SK-N-SH treated with all-trans-retinoic acid at 6 μM for 48 hours (cell line): ENCODE results near the gene DPP10.

ENCODE experiments used
- ATAC-seq: fragments of 200-7000 bp; cut with Tn5 transposase; 3 replicates; pipeline ENCODE4 v1.9.1; 2020; ENCODE audit warnings: mild to moderate bottlenecking, moderate library complexity
- ARNTL ChIP-seq: fragments of 450-650 bp; formaldehyde crosslinking; IDR thresholded peaks from 2 replicates; pipeline ENCODE4 v1.5.0; 2020; ENCODE audit warnings: low read depth, mild to moderate bottlenecking, moderate library complexity, borderline replicate concordance
- BACH2 ChIP-seq: fragments of 250-450 bp; sonication (Bioruptor Pico); IDR thresholded peaks from 2 replicates; pipeline ENCODE4 v1.9.0; 2021; ENCODE audit warnings: mild to moderate bottlenecking, borderline replicate concordance
- CSDC2 ChIP-seq: fragments of 250-450 bp; sonication (Bioruptor Pico); IDR thresholded peaks from 2 replicates; pipeline ENCODE4 v1.5.0; 2020; ENCODE audit warnings: mild to moderate bottlenecking, moderate library complexity
- ESRRG ChIP-seq: fragments of 250-450 bp; sonication (Bioruptor Pico); IDR thresholded peaks from 2 replicates; pipeline ENCODE4 v1.6.1; 2021; ENCODE audit warnings: mild to moderate bottlenecking
- GLIS3 ChIP-seq: fragments of 250-450 bp; sonication (Bioruptor Pico); IDR thresholded peaks from 2 replicates; pipeline ENCODE4 v1.5.0; 2020; ENCODE audit warnings: mild to moderate bottlenecking, moderate library complexity
- ISL1 ChIP-seq: fragments of 250-450 bp; sonication (Bioruptor Pico); IDR thresholded peaks from 2 replicates; pipeline ENCODE4 v2.1.2; 2022; ENCODE audit warnings: mild to moderate bottlenecking, moderate library complexity
- OSR1 ChIP-seq: fragments of 250-450 bp; sonication (Bioruptor Pico); IDR thresholded peaks from 2 replicates; pipeline ENCODE4 v1.8.0; 2022; ENCODE audit warnings: moderate library complexity, mild to moderate bottlenecking, inconsistent platforms
- PATZ1 ChIP-seq: fragments of 250-450 bp; sonication (Bioruptor Pico); IDR thresholded peaks from 2 replicates; pipeline ENCODE4 v1.8.0; 2020; ENCODE audit warnings: mild to moderate bottlenecking, moderate library complexity, borderline replicate concordance
- POU6F1 ChIP-seq: fragments of 250-450 bp; sonication (Bioruptor Pico); IDR thresholded peaks from 2 replicates; pipeline ENCODE4 v1.8.0; 2021; ENCODE audit warnings: low read depth, mild to moderate bottlenecking, moderate library complexity, borderline replicate concordance
- PPARA ChIP-seq: fragments of 250-450 bp; sonication (Bioruptor Pico); IDR thresholded peaks from 2 replicates; pipeline ENCODE4 v1.5.0; 2020; ENCODE audit warnings: mild to moderate bottlenecking, borderline replicate concordance
- RARB ChIP-seq: fragments of 250-450 bp; sonication (Bioruptor Pico); IDR thresholded peaks from 2 replicates; pipeline ENCODE4 v1.8.0; 2021; ENCODE audit warnings: mild to moderate bottlenecking, moderate library complexity
- SNAI2 ChIP-seq: fragments of 250-450 bp; sonication (Bioruptor Pico); IDR thresholded peaks from 2 replicates; pipeline ENCODE4 v1.5.0; 2020; ENCODE audit warnings: mild to moderate bottlenecking, moderate library complexity
- TCF4 ChIP-seq: fragments of 250-450 bp; sonication (Bioruptor Pico); IDR thresholded peaks from 2 replicates; pipeline ENCODE4 v1.8.0; 2021; ENCODE audit warnings: mild to moderate bottlenecking, moderate library complexity, borderline replicate concordance
- TOX ChIP-seq: fragments of 250-450 bp; sonication (Bioruptor Pico); IDR thresholded peaks from 2 replicates; pipeline ENCODE4 v1.8.0; 2021; ENCODE audit warnings: mild to moderate bottlenecking, moderate library complexity, borderline replicate concordance
- ZC3H10 ChIP-seq: fragments of 250-450 bp; sonication (Bioruptor Pico); IDR thresholded peaks from 2 replicates; pipeline ENCODE4 v1.5.1; 2021; ENCODE audit warnings: mild to moderate bottlenecking, moderate library complexity
- ZFP3 ChIP-seq: fragments of 250-450 bp; sonication (Bioruptor Pico); IDR thresholded peaks from 2 replicates; pipeline ENCODE4 v1.5.0; 2020; ENCODE audit warnings: mild to moderate bottlenecking, moderate library complexity
- ZFP30 ChIP-seq: fragments of 450-650 bp; formaldehyde crosslinking; IDR thresholded peaks from 2 replicates; pipeline ENCODE4 v1.5.0; 2022; ENCODE audit warnings: mild to moderate bottlenecking, moderate library complexity
- ZNF565 ChIP-seq: fragments of 450-650 bp; formaldehyde crosslinking; conservative IDR thresholded peaks from 2 replicates; pipeline ENCODE4 v1.5.0; 2020; ENCODE audit warnings: low read depth, mild to moderate bottlenecking, moderate library complexity
- ZNF70 ChIP-seq: fragments of 450-650 bp; formaldehyde crosslinking; IDR thresholded peaks from 2 replicates; pipeline ENCODE4 v1.5.0; 2020; ENCODE audit warnings: mild to moderate bottlenecking, moderate library complexity
- ZNF8 ChIP-seq: fragments of 450-650 bp; formaldehyde crosslinking; IDR thresholded peaks from 2 replicates; pipeline ENCODE4 v1.5.0; 2020; ENCODE audit warnings: mild to moderate bottlenecking, moderate library complexity
- TF ChIP-seq, protein P1 (sequence below): fragments of 250-450 bp; sonication (Bioruptor Pico); IDR thresholded peaks from 2 replicates; pipeline ENCODE4 v1.5.0; 2020; ENCODE audit warnings: mild to moderate bottlenecking, moderate library complexity
- TF ChIP-seq, protein P2 (sequence below): fragments of 250-450 bp; sonication (Bioruptor Pico); IDR thresholded peaks from 2 replicates; pipeline ENCODE4 v1.5.1; 2020; ENCODE audit warnings: low read depth, mild to moderate bottlenecking, moderate library complexity
- TF ChIP-seq, protein P3 (sequence below): fragments of 250-450 bp; sonication (Bioruptor Pico); IDR thresholded peaks from 2 replicates; pipeline ENCODE4 v1.5.1; 2021; ENCODE audit warnings: mild to moderate bottlenecking, moderate library complexity

The DPP10 gene

GRCh38 chr2:115115135-115115534 lies 672.7 kb downstream of the DPP10 start:
- no peak for ATAC-seq
- TF ChIP-seq OSR1 (no peak), RARB (no peak), PPARA (CRISPR knock-in tag) (no peak), ZNF8 (CRISPR knock-in tag) (no peak), POU6F1 (CRISPR knock-in tag) (no peak), TOX (CRISPR knock-in tag) (no peak), ISL1 (no peak), SNAI2 (CRISPR knock-in tag) (no peak), ZNF70 (CRISPR knock-in tag) (no peak), ARNTL (no peak), GLIS3 (CRISPR knock-in tag) (no peak), ESRRG (CRISPR knock-in tag) (no peak), ZC3H10 (CRISPR knock-in tag) (no peak), ZNF565 (CRISPR knock-in tag) (no peak), ZFP30 (CRISPR knock-in tag) (no peak), ZFP3 (CRISPR knock-in tag) (no peak), BACH2 (CRISPR knock-in tag) (no peak)
- TF ChIP-seq, protein P1, sequence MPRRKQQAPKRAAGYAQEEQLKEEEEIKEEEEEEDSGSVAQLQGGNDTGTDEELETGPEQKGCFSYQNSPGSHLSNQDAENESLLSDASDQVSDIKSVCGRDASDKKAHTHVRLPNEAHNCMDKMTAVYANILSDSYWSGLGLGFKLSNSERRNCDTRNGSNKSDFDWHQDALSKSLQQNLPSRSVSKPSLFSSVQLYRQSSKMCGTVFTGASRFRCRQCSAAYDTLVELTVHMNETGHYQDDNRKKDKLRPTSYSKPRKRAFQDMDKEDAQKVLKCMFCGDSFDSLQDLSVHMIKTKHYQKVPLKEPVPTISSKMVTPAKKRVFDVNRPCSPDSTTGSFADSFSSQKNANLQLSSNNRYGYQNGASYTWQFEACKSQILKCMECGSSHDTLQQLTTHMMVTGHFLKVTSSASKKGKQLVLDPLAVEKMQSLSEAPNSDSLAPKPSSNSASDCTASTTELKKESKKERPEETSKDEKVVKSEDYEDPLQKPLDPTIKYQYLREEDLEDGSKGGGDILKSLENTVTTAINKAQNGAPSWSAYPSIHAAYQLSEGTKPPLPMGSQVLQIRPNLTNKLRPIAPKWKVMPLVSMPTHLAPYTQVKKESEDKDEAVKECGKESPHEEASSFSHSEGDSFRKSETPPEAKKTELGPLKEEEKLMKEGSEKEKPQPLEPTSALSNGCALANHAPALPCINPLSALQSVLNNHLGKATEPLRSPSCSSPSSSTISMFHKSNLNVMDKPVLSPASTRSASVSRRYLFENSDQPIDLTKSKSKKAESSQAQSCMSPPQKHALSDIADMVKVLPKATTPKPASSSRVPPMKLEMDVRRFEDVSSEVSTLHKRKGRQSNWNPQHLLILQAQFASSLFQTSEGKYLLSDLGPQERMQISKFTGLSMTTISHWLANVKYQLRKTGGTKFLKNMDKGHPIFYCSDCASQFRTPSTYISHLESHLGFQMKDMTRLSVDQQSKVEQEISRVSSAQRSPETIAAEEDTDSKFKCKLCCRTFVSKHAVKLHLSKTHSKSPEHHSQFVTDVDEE (CRISPR knock-in tag), result no peak
- TF ChIP-seq, protein P2, sequence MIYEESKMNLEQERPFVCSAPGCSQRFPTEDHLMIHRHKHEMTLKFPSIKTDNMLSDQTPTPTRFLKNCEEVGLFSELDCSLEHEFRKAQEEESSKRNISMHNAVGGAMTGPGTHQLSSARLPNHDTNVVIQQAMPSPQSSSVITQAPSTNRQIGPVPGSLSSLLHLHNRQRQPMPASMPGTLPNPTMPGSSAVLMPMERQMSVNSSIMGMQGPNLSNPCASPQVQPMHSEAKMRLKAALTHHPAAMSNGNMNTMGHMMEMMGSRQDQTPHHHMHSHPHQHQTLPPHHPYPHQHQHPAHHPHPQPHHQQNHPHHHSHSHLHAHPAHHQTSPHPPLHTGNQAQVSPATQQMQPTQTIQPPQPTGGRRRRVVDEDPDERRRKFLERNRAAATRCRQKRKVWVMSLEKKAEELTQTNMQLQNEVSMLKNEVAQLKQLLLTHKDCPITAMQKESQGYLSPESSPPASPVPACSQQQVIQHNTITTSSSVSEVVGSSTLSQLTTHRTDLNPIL (CRISPR knock-in tag), result no peak
- TF ChIP-seq, all 23 proteins: peak for 0

- TF ChIP-seq, protein P3, sequence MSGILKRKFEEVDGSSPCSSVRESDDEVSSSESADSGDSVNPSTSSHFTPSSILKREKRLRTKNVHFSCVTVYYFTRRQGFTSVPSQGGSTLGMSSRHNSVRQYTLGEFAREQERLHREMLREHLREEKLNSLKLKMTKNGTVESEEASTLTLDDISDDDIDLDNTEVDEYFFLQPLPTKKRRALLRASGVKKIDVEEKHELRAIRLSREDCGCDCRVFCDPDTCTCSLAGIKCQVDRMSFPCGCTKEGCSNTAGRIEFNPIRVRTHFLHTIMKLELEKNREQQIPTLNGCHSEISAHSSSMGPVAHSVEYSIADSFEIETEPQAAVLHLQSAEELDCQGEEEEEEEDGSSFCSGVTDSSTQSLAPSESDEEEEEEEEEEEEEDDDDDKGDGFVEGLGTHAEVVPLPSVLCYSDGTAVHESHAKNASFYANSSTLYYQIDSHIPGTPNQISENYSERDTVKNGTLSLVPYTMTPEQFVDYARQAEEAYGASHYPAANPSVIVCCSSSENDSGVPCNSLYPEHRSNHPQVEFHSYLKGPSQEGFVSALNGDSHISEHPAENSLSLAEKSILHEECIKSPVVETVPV, result no peak
- no peak for TF ChIP-seq SNAI2 (CRISPR knock-in tag)
These were observed 675.9 kb downstream of the DPP10 start for GRCh38 chr2:115118306-115118705.

GRCh38 chr2:115119086-115119485 lies 676.6 kb downstream of the DPP10 start:
- ATAC-seq, result no peak
- TF ChIP-seq RARB (no peak), GLIS3 (CRISPR knock-in tag) (no peak), ZFP30 (CRISPR knock-in tag) (no peak), TCF4 (CRISPR knock-in tag) (no peak), ESRRG (CRISPR knock-in tag) (no peak)
- TF ChIP-seq, all 23 proteins: peak for 0

More at GRCh38 chr2:115118306-115118705, 675.9 kb downstream of the DPP10 start:
- no peak for ATAC-seq

GRCh38 chr2:115122701-115123100 lies 680.3 kb downstream of the DPP10 start:
- TF ChIP-seq, protein P3, result no peak
- no peak for TF ChIP-seq OSR1
- TF ChIP-seq ZC3H10 (CRISPR knock-in tag), result no peak
- no peak for TF ChIP-seq SNAI2 (CRISPR knock-in tag)
- no peak for TF ChIP-seq CSDC2
- TF ChIP-seq RARB, result no peak
- TF ChIP-seq PATZ1, result no peak
- no peak for TF ChIP-seq ZNF565 (CRISPR knock-in tag)
- no peak for TF ChIP-seq GLIS3 (CRISPR knock-in tag)
- no peak for TF ChIP-seq ARNTL
- TF ChIP-seq ZFP30 (CRISPR knock-in tag), result no peak
- no peak for ATAC-seq
